ENCODE measurements around the gene NUMA1. TPM values are rescaled to one million over a fixed set of nuclear protein-coding genes. Genes with fewer than 3 reads are reported as not detected.

Gene NUMA1
- total RNA-seq, 4 donors from 2014 or later, result 259 to 342 (median 280) TPM

- Histone ChIP-seq H3K27ac (peak overlapping the region; percentile 92 to 100 (median 95)), H3K9me3 (no peaks in the 10 kb centered on the region), H3K36me3 (no peaks in the 10 kb centered on the region), H3K27me3 (no peaks in the 10 kb centered on the region), H3K4me1 (peaks cover 48 to 55% of the 10 kb centered on the region in 2 donors), H3K4me3 (replicated peaks in 1 of 3) (peak overlapping the region; percentile 13 to 51 (median 39))
- intact Hi-C loops (cut with DNase I), result loop anchor here (2.0 kb wide), 1 partner anchor 38 kb away; no protein-coding TSS in a partner anchor
- WGBS, 2 donors, result 0% methylated on average over 22 to 23 of the region's 23 CpGs
- peak; percentile 97 for DNase-seq
- TF ChIP-seq CTCF (IDR thresholded peaks at IDR 0.05) (no peak), POLR2A (IDR thresholded peaks at IDR 0.05) (peak; percentile 23 to 64)
Measured at GRCh38 chr11:72040491-72041363, 39.6 kb downstream of the NUMA1 start.

- peak; percentile 22 to 25 for DNase-seq
- H3K4me1 ChIP-seq, result peaks cover 48 to 59% of the 10 kb centered on the region in 2 donors
- H3K27me3 ChIP-seq, result no peaks in the 10 kb centered on the region
- intact Hi-C loops (cut with DNase I), result loop anchor here (2.0 kb wide), 1 partner anchor 39 kb away; no protein-coding TSS in a partner anchor
- H3K4me3 ChIP-seq (replicated peaks in 1 of 3), result peak overlapping the region in 2 of 3 donors; percentile 39 to 51
- peaks cover 0 to 3% of the 10 kb centered on the region in 2 donors for H3K36me3 ChIP-seq
- no peaks in the 10 kb centered on the region for H3K9me3 ChIP-seq
- 3 to 4% methylated on average over 5 to 6 of the region's 6 CpGs for WGBS, 2 donors
- H3K27ac ChIP-seq, result peak overlapping the region; percentile 92 to 100 (median 95)
- no peak for TF ChIP-seq POLR2A (IDR thresholded peaks at IDR 0.05)
Measured at GRCh38 chr11:72039856-72040401, 40.4 kb downstream of the NUMA1 start.

- H3K27ac ChIP-seq, result peak overlapping the region; percentile 92 to 100 (median 95)
- 16 to 25% methylated on average over 5 of the region's 5 CpGs for WGBS, 2 donors
- H3K4me3 ChIP-seq (replicated peaks in 1 of 3), result peak overlapping the region in 2 of 3 donors; percentile 39 to 51
- peaks cover 2 to 7% of the 10 kb centered on the region in 2 donors for H3K36me3 ChIP-seq
- H3K4me1 ChIP-seq, result peaks cover 48 to 60% of the 10 kb centered on the region in 2 donors
- no peaks in the 10 kb centered on the region for H3K9me3 ChIP-seq
- peak; percentile 51 to 55 for DNase-seq
- intact Hi-C loops (cut with DNase I), result no loop called here
- TF ChIP-seq POLR2A (IDR thresholded peaks at IDR 0.05) (no peak), CTCF (IDR thresholded peaks at IDR 0.05) (no peak)
- H3K27me3 ChIP-seq, result no peaks in the 10 kb centered on the region
Measured at GRCh38 chr11:72039031-72039855, 41.1 kb downstream of the NUMA1 start.

- Histone ChIP-seq H3K9me3 (no peaks in the 10 kb centered on the region), H3K27ac (peak overlapping the region; percentile 92 to 100 (median 95)), H3K4me3 (replicated peaks in 1 of 3) (peak overlapping the region in 1 of 3 donors; percentile 39), H3K4me1 (peaks cover 48 to 60% of the 10 kb centered on the region in 2 donors), H3K27me3 (no peaks in the 10 kb centered on the region), H3K36me3 (peaks cover 7 to 8% of the 10 kb centered on the region in 2 donors)
- TF ChIP-seq CTCF (IDR thresholded peaks at IDR 0.05) (no peak), POLR2A (IDR thresholded peaks at IDR 0.05) (peak in 1 of 2 donors; percentile 19)
- 6 to 8% methylated on average over 2 of the region's 2 CpGs for WGBS, 2 donors
- intact Hi-C loops (cut with DNase I), result no loop called here
- peak; percentile 43 to 47 for DNase-seq
Measured at GRCh38 chr11:72038491-72038890, 41.9 kb downstream of the NUMA1 start.
